Right ventricle myocardium superior (tissue), 1 donor: ENCODE results near the gene CD28. TPM values are rescaled to one million over a fixed set of nuclear protein-coding genes. Genes with fewer than 3 reads are reported as not detected.

ENCODE experiments used
- total RNA-seq: library from RNA; stranded (reverse); fragmentation: NEBNext Ultra II Directional; extraction: Animal tissue kit (Norgen Biotek cat#: 25700); gene quantifications from one replicate; pipeline ENCODE4 v1.2.1, GENCODE V29; 2021
- donor health status: DM: no; HTN: yes; CAD: no; lungs with severe emphysema.

Gene CD28
- total RNA-seq, 1 donor from 2014 or later, result 0.75 TPM

Other genes starting within 250 kb of the CD28 start
- 11.9 TPM for gene RAPH1, start 171.3 kb upstream of the CD28 start, total RNA-seq
- gene CTLA4, start 161.1 kb downstream of the CD28 start, total RNA-seq, result 0.22 TPM
- gene ICOS, start 230.1 kb downstream of the CD28 start, total RNA-seq, result not detected